ENCODE results near the gene SMLR1.

DNA sequence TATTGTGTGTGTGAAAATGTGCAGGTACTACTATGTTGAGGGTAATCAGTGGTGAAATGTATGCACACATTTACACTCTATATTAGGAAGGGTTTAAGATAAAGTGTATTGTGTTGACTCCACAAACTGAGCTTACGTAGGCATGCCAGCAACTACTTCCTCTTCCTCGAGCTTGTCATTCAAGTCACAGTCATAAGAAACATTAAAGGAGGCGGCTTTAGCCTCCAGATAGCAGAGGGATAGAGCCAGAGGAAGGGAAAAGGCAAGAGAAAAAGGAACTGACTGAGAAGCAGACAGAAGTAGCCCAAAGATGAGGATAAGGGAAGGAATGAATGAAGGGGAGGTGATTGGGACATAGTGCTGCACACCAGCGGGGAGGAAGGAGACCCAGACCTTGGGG lies 55.2 kb downstream of the SMLR1 start:
- no peak for TF ChIP-seq POLR2A (IDR thresholded peaks at IDR 0.05)
- no peak for TF ChIP-seq POLR2AphosphoS5 (IDR thresholded peaks at IDR 0.05; ENCODE audit: insufficient read depth in 1 of 2, low read depth in 1 of 2)
- TF ChIP-seq CTCF (IDR thresholded peaks at IDR 0.05), result no peak
